Measurements from ENCODE around the gene RNU5D-1.
"Not testable (repeated sequence)": the region's sequence is repeated elsewhere in the genome, so short reads cannot be mapped to it uniquely, and the experiment has no call there.

The RNU5D-1 gene

GRCh38 chr1:44743211-44743610 lies 12.2 kb upstream of the RNU5D-1 start:
- no peak for DNase-seq
- Histone ChIP-seq H4K20me1 (ENCODE audit: insufficient read depth, low read length) (no peaks in the 10 kb centered on the region), H3K9me2 (replicated peaks; ENCODE audit: insufficient read depth, low read length) (no peaks in the 10 kb centered on the region), H3F3A (ENCODE audit: insufficient read depth, low read length) (0 out of 2 replicates have a peak, but pooled peaks cover 7% of the 10 kb centered on the region), H3K27ac (ENCODE audit: low read length) (no peak overlapping the region), H3K4me3 (ENCODE audit: low read length) (no peak overlapping the region), H3K9ac (ENCODE audit: low read length) (no peak overlapping the region), H3K27me3 (replicated peaks; ENCODE audit: insufficient read depth, low read length) (no peaks in the 10 kb centered on the region), H3K4me1 (ENCODE audit: low read length) (peaks cover 6% of the 10 kb centered on the region; the same call in 1 of the 2 replicates), H3K4me2 (ENCODE audit: low read depth, low read length) (no peak overlapping the region), H3K9me3 (replicated peaks; ENCODE audit: insufficient read depth, low read length) (no peaks in the 10 kb centered on the region), H3K36me3 (replicated peaks; ENCODE audit: insufficient read depth, low read length) (peaks cover 7% of the 10 kb centered on the region), H2AFZ (ENCODE audit: low read length) (no peak overlapping the region), H3K79me2 (ENCODE audit: low read length) (peaks cover 67% of the 10 kb centered on the region)
- no peak for TF ChIP-seq EZH2 (optimal IDR thresholded peaks at IDR 0.05; ENCODE audit: low read depth, low read length)
- TF ChIP-seq EZH2phosphoT487 (IDR thresholded peaks at IDR 0.05; ENCODE audit: low read length): no peak
- TF ChIP-seq CTCF (IDR thresholded peaks at IDR 0.05; ENCODE audit: low read length): no peak

- no peaks in the 10 kb centered on the region; the same call in 1 of the 2 replicates for H3K36me3 ChIP-seq (replicated peaks; ENCODE audit: insufficient read depth, low read length)
- H3K9me3 ChIP-seq (replicated peaks; ENCODE audit: insufficient read depth, low read length): no peaks in the 10 kb centered on the region
- no peaks in the 10 kb centered on the region for H4K20me1 ChIP-seq (ENCODE audit: insufficient read depth, low read length)
- H3K27ac ChIP-seq (ENCODE audit: low read length): peak overlapping the region; percentile 56
- no peaks in the 10 kb centered on the region for H3K9me2 ChIP-seq (replicated peaks; ENCODE audit: insufficient read depth, low read length)
- TF ChIP-seq EZH2 (optimal IDR thresholded peaks at IDR 0.05; ENCODE audit: low read depth, low read length) (no peak), EZH2phosphoT487 (IDR thresholded peaks at IDR 0.05; ENCODE audit: low read length) (no peak), CTCF (IDR thresholded peaks at IDR 0.05; ENCODE audit: low read length) (no peak)
- peaks cover 6% of the 10 kb centered on the region; the same call in 1 of the 2 replicates for H3K4me1 ChIP-seq (ENCODE audit: low read length)
- H3K4me2 ChIP-seq (ENCODE audit: low read depth, low read length): peak overlapping the region; percentile 63
- peak overlapping the region; percentile 84 for H3K9ac ChIP-seq (ENCODE audit: low read length)
- no peaks in the 10 kb centered on the region for H3K27me3 ChIP-seq (replicated peaks; ENCODE audit: insufficient read depth, low read length)
- H2AFZ ChIP-seq (ENCODE audit: low read length): peak overlapping the region; percentile 83
- peak; percentile 23 for DNase-seq
- 0 out of 2 replicates have a peak, but pooled peaks cover 7% of the 10 kb centered on the region for H3F3A ChIP-seq (ENCODE audit: insufficient read depth, low read length)
- H3K4me3 ChIP-seq (ENCODE audit: low read length): peak overlapping the region; percentile 89
- peaks cover 46% of the 10 kb centered on the region for H3K79me2 ChIP-seq (ENCODE audit: low read length)
Observed at GRCh38 chr1:44740179-44740617, 9.2 kb upstream of the RNU5D-1 start.

- Histone ChIP-seq H3K9me3 (replicated peaks; ENCODE audit: insufficient read depth, low read length) (no peaks in the 10 kb centered on the region), H3K9me2 (replicated peaks; ENCODE audit: insufficient read depth, low read length) (no peaks in the 10 kb centered on the region), H3F3A (ENCODE audit: insufficient read depth, low read length) (0 out of 2 replicates have a peak, but pooled peaks cover 7% of the 10 kb centered on the region), H3K9ac (ENCODE audit: low read length) (peak within 1 kb of the TSS; percentile 84), H3K27me3 (replicated peaks; ENCODE audit: insufficient read depth, low read length) (no peaks in the 10 kb centered on the region), H4K20me1 (ENCODE audit: insufficient read depth, low read length) (no peaks in the 10 kb centered on the region), H3K79me2 (ENCODE audit: low read length) (peaks cover 44% of the 10 kb centered on the region), H3K36me3 (replicated peaks; ENCODE audit: insufficient read depth, low read length) (no peaks in the 10 kb centered on the region; the same call in 1 of the 2 replicates), H3K4me2 (ENCODE audit: low read depth, low read length) (peak within 1 kb of the TSS; percentile 63), H3K4me1 (ENCODE audit: low read length) (peaks cover 6% of the 10 kb centered on the region; the same call in 1 of the 2 replicates), H3K4me3 (ENCODE audit: low read length) (peak within 1 kb of the TSS; percentile 89), H2AFZ (ENCODE audit: low read length) (peak within 1 kb of the TSS; percentile 83), H3K27ac (ENCODE audit: low read length) (peak within 1 kb of the TSS; percentile 56)
- TF ChIP-seq EZH2phosphoT487 (IDR thresholded peaks at IDR 0.05; ENCODE audit: low read length): no peak
- TF ChIP-seq EZH2 (optimal IDR thresholded peaks at IDR 0.05; ENCODE audit: low read depth, low read length): no peak
- peak; percentile 98 for DNase-seq
Observed at GRCh38 chr1:44739307-44740178, 8.6 kb upstream of the RNU5D-1 start, which contains the start of gene KIF2C. Gene KIF2C, plus strand, starts transcription at chr1:44739837. Its CDS starts 96 bp downstream, at chr1:44739933.

GRCh38 chr1:44738953-44739306 lies 8.0 kb upstream of the RNU5D-1 start:
- H3K9me3 ChIP-seq (replicated peaks; ENCODE audit: insufficient read depth, low read length); H3F3A ChIP-seq (ENCODE audit: insufficient read depth, low read length); H3K9me2 ChIP-seq (replicated peaks; ENCODE audit: insufficient read depth, low read length); DNase-seq; H3K4me1 ChIP-seq (ENCODE audit: low read length); H3K36me3 ChIP-seq (replicated peaks; ENCODE audit: insufficient read depth, low read length); H3K27me3 ChIP-seq (replicated peaks; ENCODE audit: insufficient read depth, low read length); H4K20me1 ChIP-seq (ENCODE audit: insufficient read depth, low read length): not testable (repeated sequence)
- Histone ChIP-seq H3K9ac (ENCODE audit: low read length) (peak overlapping the region; percentile 67), H2AFZ (ENCODE audit: low read length) (peak overlapping the region; percentile 65), H3K27ac (ENCODE audit: low read length) (peak overlapping the region; percentile 43; the same call in 1 of the 2 replicates), H3K4me3 (ENCODE audit: low read length) (peak overlapping the region; percentile 89), H3K79me2 (ENCODE audit: low read length) (peaks cover 38% of the 10 kb centered on the region), H3K4me2 (ENCODE audit: low read depth, low read length) (peak overlapping the region; percentile 55)

All from MM.1S (cell line).